NK-92 (cell line): Measurements from ENCODE around the gene SNRK.
"Not testable (repeated sequence)": the region's sequence is repeated elsewhere in the genome, so short reads cannot be mapped to it uniquely, and the experiment has no call there.

Experiments used
- DNase-seq: peaks from one replicate; lab custom pipeline; 2025; ENCODE audit not compliant: unreplicated experiment; lab: John Stamatoyannopoulos, UW

Gene SNRK

GRCh38 chr3:43345246-43345645, 58.9 kb downstream of the SNRK start:
- no peak for DNase-seq

GRCh38 chr3:43345877-43346276, 59.5 kb downstream of the SNRK start:
- DNase-seq = no peak

GRCh38 chr3:43346978-43347749, 60.8 kb downstream of the SNRK start:
- no peak for DNase-seq

DNA sequence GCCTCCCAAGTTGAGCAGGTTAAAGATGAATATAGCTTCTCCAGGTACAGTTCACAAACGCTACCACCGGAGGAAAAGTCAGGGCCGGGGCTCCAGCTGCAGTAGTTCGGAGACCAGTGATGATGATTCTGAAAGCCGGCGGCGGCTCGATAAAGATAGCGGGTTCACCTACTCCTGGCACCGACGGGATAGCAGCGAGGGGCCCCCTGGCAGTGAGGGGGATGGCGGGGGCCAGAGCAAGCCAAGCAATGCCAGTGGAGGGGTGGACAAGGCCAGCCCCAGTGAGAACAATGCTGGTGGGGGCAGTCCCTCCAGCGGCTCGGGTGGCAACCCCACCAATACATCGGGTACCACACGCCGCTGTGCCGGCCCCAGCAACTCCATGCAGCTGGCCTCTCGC, 61.4 kb downstream of the SNRK start:
- no peak for DNase-seq

- no peak for DNase-seq
Measured at GRCh38 chr3:43348350-43348749, 62.0 kb downstream of the SNRK start.

DNA sequence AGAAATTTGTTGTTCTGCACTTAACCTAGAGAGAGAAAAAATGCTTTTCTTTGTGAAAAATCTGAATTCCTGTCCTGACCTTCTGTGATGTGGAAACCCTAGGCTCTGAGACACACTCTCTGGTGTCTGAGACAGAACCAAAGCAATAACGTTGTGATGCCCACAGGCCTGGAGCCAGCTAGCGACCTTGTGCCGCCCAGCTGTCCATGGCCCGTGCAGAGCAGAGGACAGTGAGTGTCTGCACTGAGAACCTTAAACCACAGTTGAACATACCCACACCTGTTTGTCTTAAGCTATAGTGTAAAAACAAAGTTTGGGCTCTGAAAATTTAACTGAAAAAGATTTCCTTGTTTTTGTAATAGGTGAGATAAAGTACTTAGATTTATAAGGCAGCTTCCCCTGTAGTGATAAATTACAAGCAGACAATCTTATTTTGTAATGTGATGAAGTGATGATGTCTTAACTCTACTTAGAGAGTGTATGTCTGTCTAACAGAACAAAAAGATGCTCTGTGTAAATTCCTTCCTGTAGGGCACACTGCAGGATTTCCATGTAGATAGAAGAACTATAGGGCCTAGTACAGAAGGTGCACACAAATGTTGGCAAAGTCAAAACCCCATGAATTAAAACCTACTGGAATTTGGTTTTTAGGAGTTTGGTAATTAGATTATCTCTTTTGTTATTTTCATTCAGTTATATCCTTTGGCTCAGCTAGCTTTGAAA, 62.7 kb downstream of the SNRK start:
- DNase-seq = no peak

GRCh38 chr3:43349716-43350115, 63.4 kb downstream of the SNRK start:
- no peak for DNase-seq

GRCh38 chr3:43353393-43353792, 67.1 kb downstream of the SNRK start:
- no peak for DNase-seq

- no peak for DNase-seq
Measured at GRCh38 chr3:43353923-43354670, 67.8 kb downstream of the SNRK start.

DNA sequence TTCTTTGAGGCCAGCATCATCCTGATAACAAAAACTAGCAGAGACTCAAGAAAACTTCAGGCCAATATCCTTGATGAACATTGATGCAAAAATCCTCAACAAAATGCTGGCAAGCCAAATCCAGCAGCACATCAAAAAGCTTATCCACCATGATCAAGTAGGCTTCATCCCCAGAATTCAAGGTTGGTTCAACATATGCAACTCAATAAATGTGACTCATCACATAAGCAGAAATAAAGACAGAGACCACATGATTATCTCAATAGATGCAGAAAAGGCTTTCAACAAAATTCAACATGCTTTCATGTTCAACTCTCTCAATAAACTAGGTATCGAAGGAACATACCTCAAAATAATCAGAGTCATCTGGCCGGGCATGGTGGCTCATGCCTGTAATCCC, 69.7 kb downstream of the SNRK start:
- not testable (repeated sequence) for DNase-seq

GRCh38 chr3:43361077-43361476, 74.7 kb downstream of the SNRK start:
- DNase-seq = no peak

- no peak for DNase-seq
Measured at GRCh38 chr3:43362183-43362582, 75.8 kb downstream of the SNRK start.

- no peak for DNase-seq
Measured at GRCh38 chr3:43362961-43363360, 76.6 kb downstream of the SNRK start.

GRCh38 chr3:43363621-43364266, 77.4 kb downstream of the SNRK start:
- DNase-seq = no peak

- no peak for DNase-seq
Measured at GRCh38 chr3:43364494-43364893, 78.2 kb downstream of the SNRK start.

GRCh38 chr3:43364926-43365325, 78.6 kb downstream of the SNRK start:
- DNase-seq = no peak

DNA sequence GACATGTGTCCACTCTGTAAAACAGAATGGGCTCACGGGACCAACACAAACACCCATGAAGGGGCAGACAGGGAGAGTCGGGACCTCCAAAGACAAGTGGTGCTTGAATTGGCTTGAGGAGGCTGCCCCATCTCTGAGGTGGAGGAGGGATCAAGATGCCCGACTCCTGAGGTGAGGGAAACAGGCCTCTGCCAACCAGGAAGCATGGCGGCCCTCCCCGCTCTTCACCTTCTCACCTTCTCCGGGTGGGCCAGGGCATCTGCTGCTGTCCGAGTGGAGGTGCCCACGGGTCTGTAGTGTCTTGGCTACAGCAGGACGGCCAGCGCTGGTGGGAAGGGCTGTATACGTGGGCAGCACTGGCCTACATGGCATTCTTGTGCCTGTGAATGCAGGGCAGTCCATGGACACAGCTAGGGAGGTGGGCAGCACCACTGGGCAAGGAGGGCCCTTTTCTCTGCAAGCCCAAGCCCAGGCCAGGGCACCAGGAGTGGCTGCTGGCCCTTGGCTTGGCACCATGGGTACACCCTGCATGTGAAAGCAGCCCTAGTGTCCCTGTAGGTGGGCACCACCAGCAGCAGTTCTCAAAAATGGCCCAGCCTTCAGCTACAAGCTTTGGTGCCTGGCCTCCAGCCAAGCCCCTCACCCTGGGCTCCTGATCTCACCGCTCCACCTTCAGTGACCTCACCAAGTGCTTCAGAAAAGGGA, 79.4 kb downstream of the SNRK start:
- no peak for DNase-seq

DNA sequence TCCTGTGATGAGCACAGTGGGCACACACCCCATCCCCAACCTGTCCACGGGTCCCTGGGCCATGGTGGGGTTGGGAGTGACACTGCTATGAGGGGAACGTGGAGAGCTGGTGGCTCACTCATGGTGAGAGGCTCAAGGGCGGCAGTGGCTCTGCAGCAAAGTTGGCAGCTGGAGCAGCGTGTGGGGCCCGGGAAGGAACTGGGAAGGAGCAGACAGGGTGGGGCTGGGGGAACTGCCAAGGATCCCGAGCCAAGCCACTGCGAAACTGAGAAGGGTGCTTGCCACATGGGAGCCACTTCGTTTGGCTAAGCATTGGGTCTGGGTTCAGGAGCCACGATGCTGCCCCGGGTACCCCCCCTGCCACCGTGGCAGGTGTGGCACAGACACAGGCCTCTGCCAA, 80.1 kb downstream of the SNRK start:
- no peak for DNase-seq

DNA sequence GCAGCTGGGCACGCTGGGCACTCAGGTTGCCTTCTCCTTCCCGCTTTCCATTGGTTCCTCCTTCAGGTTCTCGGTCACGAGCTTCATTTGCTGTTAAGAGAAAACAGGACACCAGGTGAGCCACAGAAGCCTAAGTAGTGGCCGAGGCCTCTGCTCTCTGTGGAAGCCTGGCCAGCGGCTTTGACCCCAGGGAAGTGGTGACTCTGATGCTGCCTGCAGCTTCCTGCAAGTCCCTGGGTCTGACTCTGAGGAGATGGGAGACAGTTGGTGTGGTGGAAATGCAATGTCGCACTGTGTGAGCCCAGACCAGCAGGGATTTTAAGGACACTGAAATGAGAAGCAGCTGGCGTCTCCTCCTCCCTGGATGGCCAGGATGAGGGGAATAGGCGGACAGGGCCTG, 80.5 kb downstream of the SNRK start:
- no peak for DNase-seq

DNA sequence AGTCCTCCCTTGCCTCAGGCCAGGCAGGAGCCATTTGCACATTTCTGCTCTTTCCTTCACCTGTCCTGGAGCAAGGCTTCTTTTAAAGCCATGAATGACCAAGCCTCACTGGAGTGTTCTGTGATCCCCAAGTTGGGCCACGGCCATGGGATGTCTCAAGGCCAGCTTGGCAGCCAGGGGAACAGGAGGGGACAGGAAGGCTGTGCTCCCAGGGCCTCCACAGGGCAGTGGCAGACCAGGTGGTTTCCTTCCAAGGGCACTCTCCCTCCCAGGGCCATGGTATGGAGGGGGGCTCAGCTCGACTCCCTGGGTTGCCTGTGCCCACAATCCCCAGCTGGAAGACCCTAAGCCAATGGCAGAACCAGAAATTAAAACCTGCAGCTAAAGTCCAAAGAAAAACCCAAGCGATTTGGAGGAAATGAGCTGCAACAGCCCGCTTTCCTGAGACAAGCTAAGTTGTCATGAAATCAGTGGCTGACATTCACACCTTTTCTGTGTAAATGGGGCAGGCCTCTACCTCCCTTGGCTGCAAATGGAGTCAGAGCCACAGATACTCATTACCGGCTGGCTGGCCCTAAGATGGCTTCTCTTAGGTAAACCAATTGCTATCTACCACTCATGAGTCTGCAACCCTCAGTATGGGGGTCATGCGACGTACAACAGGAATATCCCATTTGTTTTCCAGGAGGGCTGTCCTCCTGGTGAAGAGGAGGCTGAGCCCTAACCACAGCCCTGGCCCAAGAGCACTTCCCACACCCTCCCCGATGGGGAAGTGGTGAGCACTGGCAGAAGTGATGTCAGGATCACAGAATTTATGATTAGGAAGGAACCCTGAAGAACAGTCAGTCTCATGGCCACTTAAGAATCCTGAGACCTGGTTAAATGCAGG, 83.3 kb downstream of the SNRK start:
- DNase-seq = no peak
